GM19025 (cell line): Measurements from ENCODE around the gene TMUB2.
A peak's percentile ranks its signal among the peaks of the same experiment; 100 is the strongest.
"Not testable (repeated sequence)": the region's sequence is repeated elsewhere in the genome, so short reads cannot be mapped to it uniquely, and the experiment has no call there.

Source experiments
- ATAC-seq: cut with Tn5 transposase; IDR thresholded peaks from one replicate; pipeline ENCODE4 v1.9.1; 2021; ENCODE audit warnings: mild to moderate bottlenecking, low read depth, moderate library complexity; ENCODE audit not compliant: unreplicated experiment

Gene TMUB2

GRCh38 chr17:44186307-44187130 is at the start of gene TMUB2:
TMUB2 (plus strand) TSS chr17:44186972; CDS start chr17:44187709, 737 bp downstream.
- peak; percentile 86 for ATAC-seq

- ATAC-seq, result no peak
Observed at GRCh38 chr17:44137891-44138709, 48.7 kb upstream of the TMUB2 start.

GRCh38 chr17:44143921-44144320 is 42.9 kb upstream of the TMUB2 start:
- not testable (repeated sequence) for ATAC-seq

GRCh38 chr17:44144966-44145739 is 41.6 kb upstream of the TMUB2 start:
- no peak for ATAC-seq

DNA sequence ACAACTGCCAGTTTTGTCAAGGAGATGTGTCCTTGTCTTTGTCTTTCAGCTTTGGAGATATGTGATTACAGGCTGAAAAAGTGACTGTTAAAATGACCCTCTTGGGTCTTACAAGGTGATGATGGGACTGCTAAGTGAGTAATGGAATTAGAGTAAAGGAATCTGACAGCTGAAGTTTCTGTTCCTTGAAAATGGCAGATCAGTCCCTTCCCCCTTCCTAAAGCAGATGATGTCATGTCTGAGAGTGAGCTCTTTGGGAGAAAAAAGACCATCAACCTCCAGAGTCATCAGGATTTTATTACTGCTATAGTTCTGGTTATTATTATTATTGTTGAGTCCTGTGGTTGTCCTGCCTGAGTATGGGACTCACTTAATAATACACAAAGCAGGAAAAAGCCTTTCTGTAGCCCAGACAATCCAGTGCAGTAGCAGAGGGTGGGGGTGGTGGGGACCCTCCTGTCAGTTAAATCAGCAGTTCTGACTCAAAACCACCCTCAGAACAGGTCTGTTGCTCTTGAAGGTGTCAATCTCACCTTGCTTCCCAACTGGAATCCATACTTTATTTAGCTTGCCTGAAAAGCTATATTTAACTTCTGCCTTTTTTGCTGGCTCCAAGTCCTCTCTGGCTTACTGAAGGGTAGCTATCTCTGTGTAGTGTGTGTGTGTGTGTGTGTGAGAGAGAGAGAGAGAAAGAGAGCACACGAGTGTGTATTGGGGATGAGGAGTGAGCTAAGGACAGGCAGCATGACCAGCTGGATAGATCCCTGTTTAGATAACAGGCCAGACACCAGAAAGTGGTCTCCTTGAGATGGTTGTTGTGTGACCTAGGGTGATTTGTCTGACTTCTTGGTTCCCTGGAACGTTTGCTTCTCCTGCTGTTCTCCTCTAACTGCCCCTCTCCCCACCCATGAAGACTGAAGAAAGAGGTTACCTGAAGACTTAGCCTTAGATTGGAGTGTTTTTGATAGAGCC is 40.1 kb upstream of the TMUB2 start:
- ATAC-seq, result no peak

- no peak for ATAC-seq
Observed at GRCh38 chr17:44147812-44148211, 39.0 kb upstream of the TMUB2 start.

DNA sequence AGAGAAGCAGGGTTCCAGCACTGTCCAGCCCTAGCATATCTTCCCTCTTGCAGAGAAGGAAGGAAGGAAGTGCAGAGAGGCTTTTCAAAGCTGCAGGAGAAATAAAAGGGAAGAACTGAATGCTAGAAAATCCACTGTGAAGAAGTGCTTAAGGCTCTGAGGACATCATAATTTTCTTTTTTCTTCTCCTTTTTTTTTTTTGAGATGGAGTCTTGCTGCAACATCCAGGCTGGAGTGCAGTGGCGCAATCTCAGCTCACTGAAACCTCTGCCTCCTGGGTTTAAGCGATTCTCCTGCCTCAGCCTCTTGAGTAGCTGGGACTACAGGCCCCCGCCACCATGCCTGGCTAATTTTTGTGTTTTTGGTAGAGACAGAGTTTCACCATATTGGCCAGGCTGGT is 37.7 kb upstream of the TMUB2 start:
- not testable (repeated sequence) for ATAC-seq

- no peak for ATAC-seq
Observed at GRCh38 chr17:44149750-44150329, 36.9 kb upstream of the TMUB2 start.

DNA sequence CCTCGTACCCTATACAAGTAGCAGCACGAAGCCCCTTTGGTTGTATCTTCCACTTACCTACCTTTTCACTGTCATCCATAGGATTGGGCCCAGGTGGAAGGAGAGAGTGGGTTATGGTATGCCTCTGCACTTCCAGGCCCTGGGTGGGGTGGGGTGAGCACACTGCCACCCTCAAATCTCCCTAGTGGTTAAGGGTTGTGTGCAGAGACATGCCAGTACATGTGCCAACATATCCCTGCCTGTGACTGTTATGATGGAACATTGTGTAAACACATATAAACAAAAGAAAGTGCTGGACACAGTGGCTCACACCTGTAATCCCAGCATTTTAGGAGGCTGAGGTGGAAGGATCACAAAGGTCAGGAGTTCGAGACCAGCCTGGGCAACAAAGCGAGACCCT is 33.9 kb upstream of the TMUB2 start:
- ATAC-seq, result no peak

GRCh38 chr17:44155488-44155887 is 31.3 kb upstream of the TMUB2 start:
- ATAC-seq, result no peak

DNA sequence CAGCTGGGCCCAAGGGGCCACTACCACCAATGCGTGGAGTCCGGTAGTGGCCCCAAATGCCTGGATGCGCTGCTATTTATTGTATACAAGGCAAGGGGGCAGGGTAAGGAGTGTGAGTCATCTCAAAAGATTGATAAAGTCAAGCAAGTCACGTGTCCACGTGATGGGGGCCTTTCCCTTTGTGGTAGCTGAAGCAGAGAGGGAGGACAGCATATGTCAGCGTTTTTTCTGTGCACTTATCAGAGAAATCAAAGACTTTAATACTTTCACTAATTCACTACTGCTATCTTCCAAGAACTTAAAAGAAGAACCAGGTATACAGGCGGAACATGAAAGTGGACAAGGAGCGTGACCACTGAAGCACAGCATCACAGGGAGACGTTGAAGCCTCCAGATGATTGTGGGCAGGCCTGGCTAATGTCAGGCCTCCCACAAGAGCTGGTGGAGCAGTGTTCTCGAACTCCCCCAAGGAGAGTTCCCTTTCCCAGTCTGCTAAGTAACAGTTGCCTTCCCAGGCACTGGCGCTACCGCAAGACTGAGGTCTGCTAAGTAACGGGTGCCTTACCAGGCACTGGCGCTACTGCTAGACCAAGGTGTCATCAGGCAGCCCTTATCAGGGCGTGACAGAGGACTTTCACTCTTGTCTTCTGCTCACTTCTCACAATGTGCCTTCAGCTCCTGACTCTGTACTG is 27.1 kb upstream of the TMUB2 start:
- no peak for ATAC-seq

DNA sequence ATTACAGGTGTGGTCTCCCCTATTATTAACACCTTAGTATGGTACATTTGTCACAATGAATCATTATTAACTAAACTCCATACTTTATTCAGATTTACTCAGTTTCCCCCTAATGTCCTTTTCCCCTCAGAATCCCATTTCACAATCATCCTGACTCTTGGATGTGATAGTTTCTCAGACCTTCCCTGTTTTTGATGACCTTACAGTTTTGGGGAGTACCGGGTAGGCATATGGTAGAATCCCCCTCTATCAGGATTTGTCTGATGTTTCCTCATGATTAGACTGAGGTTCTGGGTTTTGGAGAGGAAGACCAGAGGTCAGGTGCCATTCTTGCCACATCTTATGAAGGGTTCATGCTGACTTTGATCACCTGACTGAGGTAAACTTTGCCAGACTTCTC is 22.3 kb upstream of the TMUB2 start:
- ATAC-seq, result no peak

- no peak for ATAC-seq
Observed at GRCh38 chr17:44167181-44167861, 19.5 kb upstream of the TMUB2 start.

- ATAC-seq, result no peak
Observed at GRCh38 chr17:44170135-44170498, 16.7 kb upstream of the TMUB2 start.

DNA sequence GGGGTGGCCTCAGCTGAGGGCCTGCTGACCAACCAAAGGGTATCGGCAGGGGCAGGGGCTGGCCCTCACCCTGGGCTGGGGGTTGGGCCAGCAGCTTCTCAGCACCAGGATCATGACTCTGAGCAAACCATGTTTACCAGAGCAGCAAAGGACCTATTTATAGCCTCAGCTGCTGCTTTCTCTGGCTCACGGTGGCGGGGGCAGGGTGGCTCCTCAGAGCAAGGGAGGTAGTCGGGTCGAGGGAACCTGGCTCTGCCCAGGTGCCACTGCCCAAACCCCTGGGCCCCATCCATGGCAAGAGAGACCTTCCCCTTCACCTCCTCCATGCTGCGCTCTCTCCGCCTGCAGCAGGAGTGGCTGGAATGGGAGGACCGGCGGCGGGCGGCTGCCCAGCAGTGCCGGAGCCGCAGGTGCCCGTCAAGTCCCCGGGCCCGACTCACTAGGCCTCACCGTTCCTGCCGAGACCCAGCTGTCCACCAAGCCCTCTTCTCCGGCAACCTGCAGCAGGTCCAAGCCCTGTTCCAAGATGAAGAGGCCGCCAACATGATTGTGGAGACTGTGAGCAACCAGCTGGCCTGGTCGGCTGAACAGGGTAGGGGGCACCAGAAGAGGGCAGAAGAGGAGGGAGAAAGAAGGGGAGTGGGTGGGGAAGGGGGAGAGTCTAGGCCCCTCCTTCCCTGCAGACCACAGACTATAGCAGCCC is 16.1 kb upstream of the TMUB2 start, which contains the start of gene ASB16:
Gene ASB16 (plus strand): TSS at position 206 of the 703 bp plus-strand sequence. CDS start 86 bp downstream, at position 292.
- no peak for ATAC-seq

- ATAC-seq, result no peak
Observed at GRCh38 chr17:44171931-44172455, 14.8 kb upstream of the TMUB2 start.

- ATAC-seq, result no peak
Observed at GRCh38 chr17:44174427-44174826, 12.3 kb upstream of the TMUB2 start.
